ENCODE data around the gene FAM184A.

The FAM184A gene

GRCh38 chr6:119077643-119078375, 655 bp downstream of the FAM184A start:
- Mint-ChIP-seq H3K36me3 (ENCODE audit: low read depth) (peaks cover 7% of the 10 kb centered on the region), H3K4me1 (ENCODE audit: low read depth) (peaks cover 61% of the 10 kb centered on the region), H3K27ac (peak overlapping the region; percentile 91), H3K9me3 (peaks cover under 1% of the 10 kb centered on the region), H3K27me3 (no peaks in the 10 kb centered on the region), H3K4me3 (peak overlapping the region; percentile 79)
- DNase-seq, result peak; percentile 74

GRCh38 chr6:119077391-119077642, 1.1 kb downstream of the FAM184A start:
- Mint-ChIP-seq H3K36me3 (ENCODE audit: low read depth) (peaks cover 7% of the 10 kb centered on the region), H3K4me1 (ENCODE audit: low read depth) (peaks cover 62% of the 10 kb centered on the region), H3K4me3 (peak overlapping the region; percentile 79), H3K27ac (peak overlapping the region; percentile 91), H3K9me3 (no peaks in the 10 kb centered on the region), H3K27me3 (no peaks in the 10 kb centered on the region)
- DNase-seq, result no peak

GRCh38 chr6:119076576-119077390, 1.7 kb downstream of the FAM184A start:
- Mint-ChIP-seq H3K27ac (peak overlapping the region; percentile 91), H3K36me3 (ENCODE audit: low read depth) (peaks cover 7% of the 10 kb centered on the region), H3K9me3 (no peaks in the 10 kb centered on the region), H3K4me1 (ENCODE audit: low read depth) (peaks cover 64% of the 10 kb centered on the region), H3K27me3 (no peaks in the 10 kb centered on the region), H3K4me3 (peak overlapping the region; percentile 79)
- DNase-seq, result no peak

- H3K4me1 Mint-ChIP-seq (ENCODE audit: low read depth), result peaks cover 68% of the 10 kb centered on the region
- peak overlapping the region; percentile 79 for H3K4me3 Mint-ChIP-seq
- no peaks in the 10 kb centered on the region for H3K9me3 Mint-ChIP-seq
- H3K27me3 Mint-ChIP-seq, result no peaks in the 10 kb centered on the region
- H3K27ac Mint-ChIP-seq, result peak overlapping the region; percentile 91
- DNase-seq, result no peak
- peaks cover 7% of the 10 kb centered on the region for H3K36me3 Mint-ChIP-seq (ENCODE audit: low read depth)
Measured at GRCh38 chr6:119076173-119076572, 2.3 kb downstream of the FAM184A start.

- H3K27me3 Mint-ChIP-seq, result no peaks in the 10 kb centered on the region
- peak overlapping the region; percentile 91 for H3K27ac Mint-ChIP-seq
- H3K4me3 Mint-ChIP-seq, result peak overlapping the region; percentile 79
- peaks cover 7% of the 10 kb centered on the region for H3K36me3 Mint-ChIP-seq (ENCODE audit: low read depth)
- no peaks in the 10 kb centered on the region for H3K9me3 Mint-ChIP-seq
- DNase-seq, result no peak
- peaks cover 69% of the 10 kb centered on the region for H3K4me1 Mint-ChIP-seq (ENCODE audit: low read depth)
Measured at GRCh38 chr6:119075200-119075981, 3.1 kb downstream of the FAM184A start.

- Mint-ChIP-seq H3K4me1 (ENCODE audit: low read depth) (peaks cover 56% of the 10 kb centered on the region), H3K27ac (no peak overlapping the region), H3K27me3 (no peaks in the 10 kb centered on the region), H3K36me3 (ENCODE audit: low read depth) (peaks cover 5% of the 10 kb centered on the region), H3K9me3 (no peaks in the 10 kb centered on the region), H3K4me3 (no peak overlapping the region)
- no peak for DNase-seq
Measured at GRCh38 chr6:119073307-119074051, 5.0 kb downstream of the FAM184A start.

- Mint-ChIP-seq H3K9me3 (no peaks in the 10 kb centered on the region), H3K4me1 (ENCODE audit: low read depth) (peaks cover 45% of the 10 kb centered on the region), H3K4me3 (no peak overlapping the region), H3K27me3 (no peaks in the 10 kb centered on the region), H3K36me3 (ENCODE audit: low read depth) (no peaks in the 10 kb centered on the region), H3K27ac (no peak overlapping the region)
- no peak for DNase-seq
Measured at GRCh38 chr6:119071576-119071975, 6.9 kb downstream of the FAM184A start.

- H3K4me3 Mint-ChIP-seq, result no peak overlapping the region
- H3K27ac Mint-ChIP-seq, result no peak overlapping the region
- H3K27me3 Mint-ChIP-seq, result no peaks in the 10 kb centered on the region
- no peaks in the 10 kb centered on the region for H3K9me3 Mint-ChIP-seq
- H3K36me3 Mint-ChIP-seq (ENCODE audit: low read depth), result no peaks in the 10 kb centered on the region
- no peak for DNase-seq
- peaks cover 6% of the 10 kb centered on the region for H3K4me1 Mint-ChIP-seq (ENCODE audit: low read depth)
Measured at GRCh38 chr6:119067091-119067490, 11.4 kb downstream of the FAM184A start.

GRCh38 chr6:119066517-119066916, 11.9 kb downstream of the FAM184A start:
- H3K27ac Mint-ChIP-seq, result no peak overlapping the region
- H3K9me3 Mint-ChIP-seq, result no peaks in the 10 kb centered on the region
- H3K27me3 Mint-ChIP-seq, result no peaks in the 10 kb centered on the region
- no peak for DNase-seq
- H3K4me1 Mint-ChIP-seq (ENCODE audit: low read depth), result peaks cover 8% of the 10 kb centered on the region
- no peaks in the 10 kb centered on the region for H3K36me3 Mint-ChIP-seq (ENCODE audit: low read depth)
- no peak overlapping the region for H3K4me3 Mint-ChIP-seq

GRCh38 chr6:119065955-119066354, 12.5 kb downstream of the FAM184A start:
- Mint-ChIP-seq H3K4me3 (no peak overlapping the region), H3K9me3 (no peaks in the 10 kb centered on the region), H3K4me1 (ENCODE audit: low read depth) (peaks cover 4% of the 10 kb centered on the region), H3K36me3 (ENCODE audit: low read depth) (no peaks in the 10 kb centered on the region), H3K27me3 (no peaks in the 10 kb centered on the region), H3K27ac (no peak overlapping the region)
- no peak for DNase-seq

- Mint-ChIP-seq H3K36me3 (ENCODE audit: low read depth) (no peaks in the 10 kb centered on the region), H3K4me3 (no peak overlapping the region), H3K27ac (no peak overlapping the region), H3K27me3 (no peaks in the 10 kb centered on the region), H3K9me3 (no peaks in the 10 kb centered on the region), H3K4me1 (ENCODE audit: low read depth) (peaks cover 10% of the 10 kb centered on the region)
- DNase-seq, result no peak
Measured at GRCh38 chr6:119065382-119065781, 13.1 kb downstream of the FAM184A start.

- no peak overlapping the region for H3K27ac Mint-ChIP-seq
- no peak overlapping the region for H3K4me3 Mint-ChIP-seq
- H3K27me3 Mint-ChIP-seq, result no peaks in the 10 kb centered on the region
- DNase-seq, result no peak
- no peaks in the 10 kb centered on the region for H3K9me3 Mint-ChIP-seq
- H3K36me3 Mint-ChIP-seq (ENCODE audit: low read depth), result no peaks in the 10 kb centered on the region
- peaks cover 15% of the 10 kb centered on the region for H3K4me1 Mint-ChIP-seq (ENCODE audit: low read depth)
Measured at GRCh38 chr6:119063491-119063890, 15.0 kb downstream of the FAM184A start.

GRCh38 chr6:119061215-119061614, 17.2 kb downstream of the FAM184A start:
- Mint-ChIP-seq H3K4me1 (ENCODE audit: low read depth) (peaks cover 17% of the 10 kb centered on the region), H3K9me3 (no peaks in the 10 kb centered on the region), H3K27ac (no peak overlapping the region), H3K36me3 (ENCODE audit: low read depth) (no peaks in the 10 kb centered on the region), H3K27me3 (no peaks in the 10 kb centered on the region), H3K4me3 (no peak overlapping the region)
- no peak for DNase-seq

GRCh38 chr6:119060255-119060907, 18.1 kb downstream of the FAM184A start:
- H3K27me3 Mint-ChIP-seq, result no peaks in the 10 kb centered on the region
- H3K9me3 Mint-ChIP-seq, result peaks cover 5% of the 10 kb centered on the region
- H3K4me3 Mint-ChIP-seq, result no peak overlapping the region
- peaks cover 17% of the 10 kb centered on the region for H3K4me1 Mint-ChIP-seq (ENCODE audit: low read depth)
- no peaks in the 10 kb centered on the region for H3K36me3 Mint-ChIP-seq (ENCODE audit: low read depth)
- DNase-seq, result no peak
- H3K27ac Mint-ChIP-seq, result no peak overlapping the region
